Naive B cell (primary cell): Measurements from ENCODE around the gene PHC2. TPM values are rescaled to one million over a fixed set of nuclear protein-coding genes. Genes with fewer than 3 reads are reported as not detected.

Experiments
- ATAC-seq, 2 donors: fragments of 150-1000 bp; cut with Tn5 transposase; 2 replicates each; pipeline ENCODE4 v1.10.0; 2021; ENCODE audit warnings: low read depth in 2 of 2, mild to moderate bottlenecking in 2 of 2, moderate library complexity in 2 of 2
- DNase-seq: peaks from one replicate; pipeline ENCODE4 v3.0.0; 2022
- H3K27ac Mint-ChIP-seq, 6 donors: one replicate each; pipeline ENCODE4 v1.8.0; 2020 to 2022; ENCODE audit warnings: mild to moderate bottlenecking in 6 of 6, mixed read lengths in 6 of 6, moderate library complexity in 5 of 6, inconsistent platforms in 2 of 6
- H3K27me3 Mint-ChIP-seq, 3 donors: one replicate each; pipeline ENCODE4 v1.8.0; 2021 to 2022; ENCODE audit warnings: mixed read lengths in 3 of 3, mild to moderate bottlenecking in 1 of 3
- H3K36me3 Mint-ChIP-seq, 2 donors: one replicate each; pipeline ENCODE4 v1.8.0; 2020 to 2022; ENCODE audit warnings: mixed read lengths in 2 of 2, inconsistent platforms in 1 of 2, mild to moderate bottlenecking in 1 of 2
- H3K4me1 Mint-ChIP-seq, 3 donors: one replicate each; pipeline ENCODE4 v1.8.0; 2020 to 2022; ENCODE audit warnings: mixed read lengths in 3 of 3, inconsistent platforms in 1 of 3, mild to moderate bottlenecking in 1 of 3, moderate library complexity in 1 of 3
- H3K4me3 Mint-ChIP-seq, 8 donors: one replicate each; pipeline ENCODE4 v1.8.0; 2020 to 2022; ENCODE audit warnings: mild to moderate bottlenecking in 8 of 8, mixed read lengths in 8 of 8, moderate library complexity in 8 of 8, inconsistent platforms in 2 of 8
- H3K9me3 Mint-ChIP-seq, 7 donors: one replicate each; pipeline ENCODE4 v1.8.0; 2020 to 2022; ENCODE audit warnings: mixed read lengths in 7 of 7, mild to moderate bottlenecking in 5 of 7, inconsistent platforms in 2 of 7, moderate library complexity in 1 of 7
- polyA plus RNA-seq, 6 donors: library from polyadenylated mRNA; unstranded; fragments of 300-500 nt; fragmentation: Illumina TruSeq; gene quantifications; one replicate each; pipeline ENCODE4 v1.2.3, GENCODE V29; 2021; ENCODE audit warnings: low read depth in 6 of 6

PHC2 gene
- polyA plus RNA-seq, 6 donors from 2014 or later: 13.0 to 30.6 (median 20.3) TPM

DNA sequence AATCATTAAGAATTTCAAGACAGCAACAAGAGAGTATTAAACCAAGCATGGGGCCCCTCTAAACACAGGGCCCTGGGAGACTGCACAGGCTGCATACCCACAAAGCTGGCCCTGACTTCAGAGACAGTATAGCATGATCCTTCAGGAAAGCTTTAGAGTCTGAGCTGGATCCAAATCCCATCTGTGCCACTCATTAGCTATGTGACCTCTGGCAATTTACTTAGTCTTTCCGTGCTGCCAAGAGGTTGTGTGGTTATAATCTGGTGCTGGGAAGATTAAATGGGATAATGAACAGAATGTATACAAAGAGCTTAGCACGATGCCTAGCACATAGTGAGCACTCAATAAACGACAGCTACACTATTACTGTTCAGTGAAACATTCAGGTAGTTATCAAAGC lies 4.0 kb downstream of the PHC2 start:
- no peak for ATAC-seq
- Mint-ChIP-seq H3K36me3 (no peaks in the 10 kb centered on the region), H3K4me1 (peaks cover 0 to 3% (median 2%) of the 10 kb centered on the region in 3 donors), H3K27me3 (peaks cover 16 to 23% (median 20%) of the 10 kb centered on the region in 3 donors), H3K9me3 (no peaks in the 10 kb centered on the region), H3K27ac (no peak overlapping the region), H3K4me3 (no peak overlapping the region)
- no peak for DNase-seq

DNA sequence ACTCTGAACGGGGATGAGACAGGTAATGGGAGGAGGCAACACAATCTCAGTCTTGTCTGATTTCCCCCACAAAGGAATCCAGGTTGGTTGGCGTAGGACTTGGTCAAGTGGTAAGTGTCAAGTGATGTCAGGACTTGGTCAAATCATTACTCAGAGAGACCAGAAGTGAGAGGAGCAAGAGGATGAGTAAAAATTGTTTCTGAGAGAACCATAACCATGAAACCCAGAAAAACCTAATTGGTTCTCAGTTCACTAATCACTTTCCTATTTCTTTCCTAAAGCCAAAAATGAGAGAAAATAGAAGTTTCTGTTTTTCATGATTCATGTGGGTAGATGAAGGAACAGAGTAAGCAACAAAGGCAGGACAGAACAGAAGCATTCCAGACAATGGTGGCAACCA lies 5.0 kb downstream of the PHC2 start:
- DNase-seq: no peak
- Mint-ChIP-seq H3K9me3 (no peaks in the 10 kb centered on the region), H3K27me3 (peaks cover 21 to 33% (median 30%) of the 10 kb centered on the region in 3 donors), H3K36me3 (no peaks in the 10 kb centered on the region), H3K4me1 (no peaks in the 10 kb centered on the region), H3K27ac (no peak overlapping the region), H3K4me3 (no peak overlapping the region)
- no peak for ATAC-seq

DNA sequence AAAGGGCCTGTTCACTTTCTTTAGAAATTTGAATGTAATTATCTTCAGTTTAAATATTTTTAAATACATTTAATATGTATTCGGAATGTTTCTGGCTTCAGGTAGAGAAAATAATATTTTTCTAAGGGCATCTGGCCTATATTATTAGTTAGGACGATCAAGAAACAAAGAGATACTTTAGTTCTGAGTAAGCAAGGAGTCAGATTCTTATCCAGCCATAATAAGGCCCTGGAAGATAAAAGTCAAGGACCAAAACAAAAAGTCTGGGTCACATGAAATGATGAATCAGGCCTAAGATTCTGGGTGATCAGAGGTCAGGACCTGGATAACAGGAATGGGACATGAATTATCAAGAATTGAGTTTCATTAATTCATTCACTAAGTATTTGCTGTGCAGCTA lies 6.3 kb downstream of the PHC2 start:
- Mint-ChIP-seq H3K4me1 (no peaks in the 10 kb centered on the region), H3K27ac (no peak overlapping the region), H3K36me3 (no peaks in the 10 kb centered on the region), H3K9me3 (no peaks in the 10 kb centered on the region), H3K4me3 (no peak overlapping the region), H3K27me3 (peaks cover 31 to 43% (median 32%) of the 10 kb centered on the region in 3 donors)
- no peak for ATAC-seq
- DNase-seq: no peak

DNA sequence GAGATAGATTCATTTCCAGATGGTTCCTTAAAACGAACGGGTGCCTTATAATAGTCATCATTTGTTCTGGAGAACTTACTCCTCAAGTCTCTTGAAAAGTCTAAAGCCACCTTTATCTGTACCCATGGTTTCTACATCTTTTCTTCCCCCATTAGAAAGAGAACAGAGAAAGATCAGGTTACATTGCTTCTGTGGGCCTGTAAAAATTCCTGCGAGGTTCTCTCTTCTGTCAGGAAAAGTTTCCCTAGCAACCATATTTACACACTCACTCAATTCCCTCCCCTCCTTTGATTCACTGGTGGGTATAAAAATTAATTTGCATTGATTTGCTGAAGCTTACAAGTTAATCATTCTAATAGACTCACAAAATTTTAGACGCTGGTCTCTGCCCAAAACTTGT lies 6.7 kb downstream of the PHC2 start:
- H3K27me3 Mint-ChIP-seq: peaks cover 31 to 43% (median 35%) of the 10 kb centered on the region in 3 donors
- no peak overlapping the region for H3K4me3 Mint-ChIP-seq
- H3K4me1 Mint-ChIP-seq: no peaks in the 10 kb centered on the region
- no peaks in the 10 kb centered on the region for H3K36me3 Mint-ChIP-seq
- ATAC-seq (no peak), DNase-seq (no peak)
- no peak overlapping the region for H3K27ac Mint-ChIP-seq
- H3K9me3 Mint-ChIP-seq: peaks cover 0 to 3% (median 0%) of the 10 kb centered on the region in 7 donors

DNA sequence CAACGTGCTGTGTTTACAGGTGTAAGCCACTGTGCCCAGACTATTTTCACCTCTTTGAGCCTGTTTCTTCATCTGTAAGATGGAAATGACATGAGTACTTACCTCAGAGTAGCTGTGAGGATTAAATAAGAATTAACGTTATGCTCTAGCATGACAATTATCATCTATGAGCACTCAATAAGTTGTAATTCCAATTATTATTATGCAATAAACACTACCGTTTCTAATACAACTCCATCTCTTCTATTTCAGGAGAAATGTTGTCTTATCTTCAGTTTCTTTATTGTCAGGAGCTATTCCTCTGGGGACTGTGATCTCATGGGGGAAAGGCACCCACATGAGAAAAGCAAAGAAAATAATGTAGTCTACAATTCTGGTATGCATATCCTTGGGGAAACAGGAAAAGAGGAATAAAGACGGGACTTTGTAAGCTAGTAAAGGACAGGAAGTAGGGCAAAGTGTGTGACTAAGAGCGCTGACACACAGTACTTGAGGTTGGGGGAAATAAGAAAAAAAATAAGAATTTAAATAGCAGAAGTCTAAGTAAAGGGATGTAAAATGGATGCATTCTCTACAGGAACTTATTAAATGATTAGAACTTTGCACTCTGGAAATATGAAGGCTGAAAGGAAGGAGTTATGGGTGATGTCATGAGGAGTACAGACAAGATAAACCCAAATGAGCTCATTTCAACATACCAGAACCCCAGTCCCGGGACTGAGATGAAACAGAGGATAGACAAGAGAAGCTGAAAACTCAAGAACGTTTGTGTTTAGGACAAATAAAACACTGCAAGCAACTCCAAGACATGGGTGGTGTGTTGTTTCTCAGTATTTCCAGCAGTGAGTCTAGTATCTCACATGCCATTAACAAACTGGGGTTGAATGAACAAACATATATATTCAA lies 9.8 kb downstream of the PHC2 start:
- DNase-seq (no peak), ATAC-seq (no peak)
- H3K27me3 Mint-ChIP-seq: peaks cover 36 to 51% (median 40%) of the 10 kb centered on the region in 3 donors
- H3K27ac Mint-ChIP-seq: no peak overlapping the region
- no peaks in the 10 kb centered on the region for H3K4me1 Mint-ChIP-seq
- H3K9me3 Mint-ChIP-seq: peaks cover 5 to 23% (median 12%) of the 10 kb centered on the region in 7 donors
- H3K4me3 Mint-ChIP-seq: no peak overlapping the region
- peaks cover 8 to 13% of the 10 kb centered on the region in 2 donors for H3K36me3 Mint-ChIP-seq

DNA sequence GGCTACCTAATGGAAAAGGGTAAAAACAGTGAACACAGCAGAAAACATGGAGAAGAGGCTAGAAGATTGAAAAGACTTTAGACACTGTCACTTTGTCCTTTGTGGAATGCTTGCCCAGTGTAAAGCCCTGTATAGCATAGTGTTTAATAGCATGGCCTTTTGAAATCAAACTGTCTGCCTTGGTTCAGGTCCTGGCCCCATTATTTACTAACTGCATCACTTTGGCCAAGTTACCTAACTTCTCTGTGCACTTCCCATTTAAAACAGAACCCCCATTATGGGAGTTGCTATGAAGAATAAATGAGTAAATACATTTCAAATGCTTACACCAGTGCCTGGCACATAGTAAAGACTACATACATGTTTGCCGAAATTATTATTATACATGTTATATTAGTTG lies 12.1 kb downstream of the PHC2 start:
- no peak overlapping the region for H3K4me3 Mint-ChIP-seq
- ATAC-seq (no peak), DNase-seq (no peak)
- peaks cover 35 to 50% (median 36%) of the 10 kb centered on the region in 3 donors for H3K27me3 Mint-ChIP-seq
- peaks cover 13 to 25% of the 10 kb centered on the region in 2 donors for H3K36me3 Mint-ChIP-seq
- H3K27ac Mint-ChIP-seq: no peak overlapping the region
- H3K9me3 Mint-ChIP-seq: peaks cover 8 to 39% (median 28%) of the 10 kb centered on the region in 7 donors
- H3K4me1 Mint-ChIP-seq: no peaks in the 10 kb centered on the region

DNA sequence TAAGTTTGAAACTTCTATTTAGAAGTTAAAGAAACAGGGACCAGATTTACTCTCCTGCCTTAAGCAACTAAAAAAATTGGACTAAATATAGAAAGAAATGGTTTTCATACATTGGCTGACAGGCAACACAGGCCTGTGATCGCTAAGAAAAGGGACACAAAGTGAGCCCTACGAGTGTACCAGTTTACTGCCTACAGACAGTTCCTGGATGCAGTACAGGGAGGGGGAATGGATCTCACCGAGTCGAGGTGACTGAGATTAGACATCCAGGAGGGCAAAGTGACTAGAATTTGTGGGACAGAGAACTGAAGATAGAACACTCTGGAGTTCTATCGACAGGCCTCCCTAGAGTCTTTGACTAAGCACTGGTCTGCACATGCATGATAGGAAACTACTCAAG lies 16.0 kb downstream of the PHC2 start:
- H3K36me3 Mint-ChIP-seq: peaks cover 13 to 25% of the 10 kb centered on the region in 2 donors
- ATAC-seq (no peak), DNase-seq (no peak)
- H3K4me1 Mint-ChIP-seq: no peaks in the 10 kb centered on the region
- peaks cover 14 to 29% (median 17%) of the 10 kb centered on the region in 3 donors for H3K27me3 Mint-ChIP-seq
- H3K4me3 Mint-ChIP-seq: no peak overlapping the region
- H3K27ac Mint-ChIP-seq: no peak overlapping the region
- H3K9me3 Mint-ChIP-seq: peaks cover 8 to 39% (median 28%) of the 10 kb centered on the region in 7 donors

DNA sequence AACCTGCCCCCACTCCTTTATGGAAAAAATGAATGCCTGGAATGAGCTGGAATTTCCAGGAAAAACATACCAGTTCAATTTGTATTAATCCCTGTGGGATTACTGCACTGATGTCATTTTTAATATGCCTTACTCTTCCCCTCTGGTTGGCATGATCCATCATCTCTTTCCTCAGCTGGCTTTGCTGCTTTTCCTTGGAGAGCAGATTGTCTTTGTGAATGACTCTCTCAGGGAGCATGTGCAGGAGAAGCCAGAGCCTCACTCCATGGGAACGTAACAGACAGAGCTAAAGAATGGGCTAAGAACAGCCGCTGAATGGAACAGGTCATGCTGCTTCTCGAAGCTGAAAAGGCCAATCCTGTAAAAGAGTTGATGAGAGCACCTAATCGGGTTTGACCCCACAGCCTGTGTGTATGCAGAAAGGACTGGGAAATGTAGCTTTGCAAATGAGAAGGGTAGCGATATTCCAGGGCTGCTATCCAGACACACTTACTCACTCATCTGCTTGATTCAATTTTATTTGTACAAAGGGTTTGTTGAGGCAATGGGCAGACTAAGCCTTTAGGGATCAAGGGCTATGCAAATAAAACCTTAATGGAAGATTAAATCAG lies 20.7 kb downstream of the PHC2 start:
- peaks cover 4 to 26% (median 24%) of the 10 kb centered on the region in 3 donors for H3K27me3 Mint-ChIP-seq
- H3K27ac Mint-ChIP-seq: no peak overlapping the region
- DNase-seq: no peak
- no peak overlapping the region for H3K4me3 Mint-ChIP-seq
- peaks cover 0 to 15% of the 10 kb centered on the region in 2 donors for H3K36me3 Mint-ChIP-seq
- no peak for ATAC-seq
- no peaks in the 10 kb centered on the region for H3K4me1 Mint-ChIP-seq
- H3K9me3 Mint-ChIP-seq: peaks cover 0 to 9% (median 7%) of the 10 kb centered on the region in 7 donors

DNA sequence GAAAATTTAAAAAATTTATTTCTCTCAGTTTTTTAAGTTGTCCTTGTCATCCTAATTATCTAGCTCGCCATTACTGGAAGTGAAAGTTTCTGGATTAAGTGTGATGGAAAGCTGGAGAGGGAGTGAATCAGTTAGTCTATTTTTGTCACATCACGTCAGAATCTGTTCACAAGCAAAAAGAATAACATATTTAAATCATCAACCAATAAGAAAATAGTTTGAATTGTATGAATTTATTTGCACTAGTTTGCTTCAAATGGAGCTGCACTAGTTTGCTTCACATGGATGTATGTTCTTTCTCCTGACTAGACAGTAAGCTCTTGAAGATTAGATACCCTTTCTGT lies 22.8 kb downstream of the PHC2 start:
- DNase-seq (no peak), ATAC-seq (no peak)
- H3K27ac Mint-ChIP-seq: no peak overlapping the region
- peaks cover 0 to 8% of the 10 kb centered on the region in 2 donors for H3K36me3 Mint-ChIP-seq
- no peak overlapping the region for H3K4me3 Mint-ChIP-seq
- H3K9me3 Mint-ChIP-seq: peaks cover 0 to 4% (median 0%) of the 10 kb centered on the region in 7 donors
- peaks cover 7 to 25% (median 19%) of the 10 kb centered on the region in 3 donors for H3K27me3 Mint-ChIP-seq
- no peaks in the 10 kb centered on the region for H3K4me1 Mint-ChIP-seq

DNA sequence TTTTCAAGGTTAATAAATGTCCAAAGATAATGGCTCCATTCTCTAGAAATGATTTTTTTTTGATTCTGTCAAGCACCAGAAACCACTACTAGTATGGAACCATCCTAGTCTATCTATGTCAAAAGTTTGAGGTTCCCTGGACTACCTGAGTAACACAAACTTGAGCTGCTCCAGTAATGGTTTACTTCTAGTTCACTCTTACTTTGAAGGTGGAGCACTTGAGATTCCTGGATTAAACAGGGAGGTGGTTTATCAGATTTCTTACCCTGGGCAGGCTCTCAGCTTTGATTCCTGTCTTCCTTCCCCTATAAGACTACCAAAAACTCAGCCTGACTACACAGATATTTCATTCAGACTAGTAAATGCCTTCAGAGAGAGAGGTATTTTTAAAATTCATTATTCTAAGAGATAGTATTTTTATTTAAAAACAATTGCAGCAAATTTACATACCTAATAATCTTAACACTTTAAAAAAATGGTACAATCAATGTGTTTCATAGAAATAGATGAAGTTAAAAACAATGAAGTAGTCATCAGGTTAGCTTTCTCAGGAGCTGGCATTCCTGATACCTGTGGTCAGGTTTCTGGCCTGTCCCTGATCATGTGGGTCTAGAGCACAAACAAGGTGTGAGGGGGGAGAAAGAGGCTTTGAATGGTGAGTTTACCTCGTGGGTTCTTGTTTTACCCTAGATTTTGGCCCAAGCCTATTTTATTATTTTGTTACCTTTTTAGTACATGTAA lies 23.4 kb downstream of the PHC2 start:
- no peaks in the 10 kb centered on the region for H3K4me1 Mint-ChIP-seq
- H3K9me3 Mint-ChIP-seq: peaks cover 0 to 4% (median 0%) of the 10 kb centered on the region in 7 donors
- H3K4me3 Mint-ChIP-seq: no peak overlapping the region
- H3K27me3 Mint-ChIP-seq: peaks cover 5 to 25% (median 19%) of the 10 kb centered on the region in 3 donors
- ATAC-seq (no peak), DNase-seq (no peak)
- peaks cover 0 to 8% of the 10 kb centered on the region in 2 donors for H3K36me3 Mint-ChIP-seq
- no peak overlapping the region for H3K27ac Mint-ChIP-seq

DNA sequence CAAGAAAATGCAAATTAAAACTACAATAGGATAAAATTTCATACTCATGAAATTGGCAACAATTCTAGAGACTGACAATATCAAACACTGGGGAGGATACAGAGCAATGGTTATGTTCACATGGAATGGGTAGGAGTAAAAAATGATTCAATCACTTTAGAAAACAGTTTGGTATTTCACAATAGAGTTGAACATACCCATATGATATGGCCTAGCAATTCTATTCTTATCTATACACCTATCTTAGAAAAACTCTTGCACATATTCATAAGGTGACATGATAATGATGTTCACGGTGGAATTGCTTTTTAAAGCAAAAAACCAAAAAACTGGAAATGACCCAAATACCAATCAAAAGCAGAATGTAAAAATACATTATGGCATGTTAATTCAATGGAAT lies 28.7 kb downstream of the PHC2 start:
- no peak overlapping the region for H3K27ac Mint-ChIP-seq
- H3K9me3 Mint-ChIP-seq: peaks cover 0 to 4% (median 0%) of the 10 kb centered on the region in 7 donors
- DNase-seq (no peak), ATAC-seq (no peak)
- H3K4me3 Mint-ChIP-seq: no peak overlapping the region
- peaks cover 0 to 8% of the 10 kb centered on the region in 2 donors for H3K36me3 Mint-ChIP-seq
- H3K4me1 Mint-ChIP-seq: no peaks in the 10 kb centered on the region
- peaks cover 16 to 26% (median 25%) of the 10 kb centered on the region in 3 donors for H3K27me3 Mint-ChIP-seq

DNA sequence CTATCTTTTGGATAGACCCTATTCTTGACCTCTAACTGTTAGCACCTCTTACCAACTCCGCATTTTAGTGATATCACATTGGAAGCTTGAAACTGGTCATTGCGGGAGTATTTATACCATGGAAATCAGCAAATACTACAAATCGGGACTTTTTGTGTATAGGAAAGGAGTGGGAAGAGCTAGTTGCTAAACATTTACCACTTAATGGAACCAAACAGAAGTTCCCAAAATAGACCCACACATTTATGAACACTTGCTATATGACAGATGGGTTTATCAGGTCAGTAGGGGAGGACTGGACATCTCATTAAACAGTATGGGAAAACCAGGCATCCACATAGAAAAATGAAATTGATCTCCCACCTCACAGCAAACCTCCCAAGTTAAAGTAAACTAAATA lies 29.4 kb downstream of the PHC2 start:
- Mint-ChIP-seq H3K36me3 (peaks cover 0 to under 1% of the 10 kb centered on the region in 2 donors), H3K27ac (no peak overlapping the region), H3K27me3 (peaks cover 16 to 20% (median 19%) of the 10 kb centered on the region in 3 donors), H3K9me3 (no peaks in the 10 kb centered on the region), H3K4me1 (no peaks in the 10 kb centered on the region), H3K4me3 (no peak overlapping the region)
- DNase-seq (no peak), ATAC-seq (no peak)

DNA sequence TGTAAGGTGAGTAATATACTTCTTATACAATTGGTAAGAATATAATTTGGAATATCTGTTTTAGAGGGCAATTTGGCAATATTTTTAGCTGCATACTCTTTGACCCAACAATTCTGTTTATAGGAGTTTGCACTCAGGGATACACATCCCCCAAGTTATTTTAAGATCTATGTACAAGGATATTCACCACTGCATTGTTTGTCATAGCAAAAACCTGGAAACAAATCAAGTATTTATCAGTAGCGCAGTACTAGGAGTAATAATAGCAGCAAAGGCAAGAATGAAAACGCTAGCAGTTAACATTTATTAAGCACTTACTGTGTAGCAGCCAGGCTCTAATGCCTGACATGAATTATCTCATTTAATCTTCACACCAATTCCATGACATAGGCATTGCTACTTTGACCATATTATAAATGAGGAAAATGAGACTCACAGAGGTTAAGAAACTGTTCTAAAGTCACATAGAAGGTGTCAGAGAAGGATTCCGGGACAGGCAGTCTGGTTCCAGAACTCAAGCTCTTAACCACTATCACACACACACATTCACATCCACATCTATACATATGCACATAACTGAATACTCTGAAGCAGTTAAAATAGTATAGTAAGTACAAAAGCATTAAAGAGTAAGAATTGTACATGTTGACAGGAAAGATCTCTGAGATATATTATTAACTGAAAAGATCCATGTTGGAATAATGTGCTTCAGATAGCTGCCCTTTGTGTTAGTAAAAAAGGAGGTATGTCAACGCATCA lies 30.6 kb downstream of the PHC2 start:
- H3K36me3 Mint-ChIP-seq: no peaks in the 10 kb centered on the region
- ATAC-seq (no peak), DNase-seq (no peak)
- no peaks in the 10 kb centered on the region for H3K4me1 Mint-ChIP-seq
- H3K27ac Mint-ChIP-seq: no peak overlapping the region
- peaks cover 16 to 20% (median 16%) of the 10 kb centered on the region in 3 donors for H3K27me3 Mint-ChIP-seq
- H3K9me3 Mint-ChIP-seq: no peaks in the 10 kb centered on the region
- no peak overlapping the region for H3K4me3 Mint-ChIP-seq
